Measurements from ENCODE around the gene ITPRID1.
"Not testable (repeated sequence)": the region's sequence is repeated elsewhere in the genome, so short reads cannot be mapped to it uniquely, and the experiment has no call there.

The ITPRID1 gene

GRCh38 chr7:31516680-31517502, 3.0 kb downstream of the ITPRID1 start:
- DNase-seq = no peak

DNA sequence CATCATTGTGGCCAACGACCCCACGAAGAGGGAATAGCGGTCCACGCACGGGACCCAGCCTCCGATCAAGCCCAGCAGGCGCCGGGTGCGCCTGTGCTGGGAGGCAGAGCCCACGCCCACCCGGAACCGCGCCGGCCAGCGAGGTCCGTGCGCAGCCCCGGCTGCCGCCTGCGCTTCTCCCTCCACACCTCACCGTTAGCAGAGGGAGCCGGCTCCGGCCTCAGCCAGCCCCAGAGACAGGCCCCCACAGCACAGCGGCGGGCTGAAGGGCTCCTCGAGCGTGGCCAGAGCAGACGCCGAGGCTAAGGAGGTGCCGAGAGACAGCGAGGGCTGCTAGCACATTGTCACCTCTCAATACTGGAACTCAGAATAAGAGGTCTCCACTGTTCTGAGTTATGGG, 3.6 kb downstream of the ITPRID1 start:
- DNase-seq = no peak

DNA sequence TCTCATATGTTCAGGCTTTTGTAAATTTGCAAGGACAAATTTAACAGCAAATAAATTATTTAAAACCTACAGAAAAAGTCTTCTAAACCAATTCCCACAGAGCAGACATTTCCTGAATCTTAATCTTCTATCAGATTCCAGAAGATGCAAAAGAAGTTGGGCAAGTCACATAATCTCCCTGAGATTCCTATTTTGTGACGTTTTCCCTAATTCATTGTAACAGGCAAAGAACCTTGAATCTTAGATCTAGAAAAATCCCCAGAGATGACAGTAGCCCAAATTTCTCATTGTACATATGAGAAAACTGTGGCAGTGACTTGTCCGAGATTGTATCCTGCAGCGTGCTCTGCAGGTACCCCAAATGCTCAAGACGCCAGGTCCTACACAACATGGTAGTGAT, 4.9 kb downstream of the ITPRID1 start:
- DNase-seq = no peak

DNA sequence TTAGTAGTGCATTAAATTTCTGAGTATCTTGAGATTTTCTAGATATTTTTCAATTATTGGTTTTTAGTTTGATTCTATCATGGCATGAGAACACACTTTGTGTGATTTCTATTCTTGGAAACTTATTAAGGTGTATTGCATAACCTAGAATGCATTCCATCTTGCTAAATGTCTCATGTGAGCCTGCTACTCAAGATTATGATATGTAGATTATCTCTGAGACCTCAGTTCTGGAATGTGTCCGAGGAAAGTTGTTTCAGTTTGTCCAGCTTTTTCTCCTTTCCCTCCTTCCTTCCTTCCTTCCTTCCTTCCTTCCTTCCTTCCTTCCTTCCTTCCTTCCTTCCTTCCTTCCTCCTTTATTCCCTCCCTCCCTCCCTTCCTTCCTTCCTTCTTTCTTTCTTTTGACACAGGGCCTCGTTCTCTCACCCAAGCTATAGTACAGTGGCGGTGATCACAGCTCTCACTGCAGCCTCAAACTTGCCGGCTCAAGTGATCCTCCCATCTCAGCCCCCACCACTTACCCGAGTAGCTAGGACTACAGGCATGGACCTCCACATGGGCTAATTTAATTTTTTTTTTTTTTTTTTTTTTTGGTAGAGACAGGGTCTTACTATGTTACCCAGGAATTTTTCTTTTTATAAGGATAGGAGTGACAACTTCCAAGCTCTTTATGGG, 7.6 kb downstream of the ITPRID1 start:
- no peak for DNase-seq

GRCh38 chr7:31526864-31527263, 13.0 kb downstream of the ITPRID1 start:
- DNase-seq = no peak

- no peak for DNase-seq
Observed at GRCh38 chr7:31529103-31529502, 15.2 kb downstream of the ITPRID1 start.

DNA sequence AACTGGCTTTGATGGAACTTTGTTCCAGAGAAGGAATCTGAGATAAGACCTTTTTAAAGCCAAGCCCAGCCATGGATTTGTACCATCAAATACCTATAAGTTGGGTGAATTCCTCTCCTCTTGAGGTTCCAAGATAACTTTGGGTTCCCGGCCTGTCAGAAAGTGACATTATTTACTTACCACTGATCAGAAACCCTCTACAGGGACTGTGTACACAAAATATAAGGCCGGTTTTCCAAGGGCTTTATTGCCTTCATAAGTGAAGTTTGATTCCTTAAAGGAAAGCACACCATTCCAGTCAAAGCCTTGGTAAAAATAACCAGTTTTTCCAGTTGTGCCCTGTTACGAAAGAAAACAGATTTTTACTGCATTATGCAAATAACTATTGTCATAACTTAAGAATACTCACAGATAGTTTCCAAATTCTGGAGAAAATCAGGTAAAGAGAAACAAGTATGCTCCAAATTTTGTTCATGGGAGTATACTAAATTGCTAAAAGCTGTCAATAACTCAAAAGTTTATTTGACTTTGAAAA, 26.8 kb downstream of the ITPRID1 start:
- not testable (repeated sequence) for DNase-seq

DNA sequence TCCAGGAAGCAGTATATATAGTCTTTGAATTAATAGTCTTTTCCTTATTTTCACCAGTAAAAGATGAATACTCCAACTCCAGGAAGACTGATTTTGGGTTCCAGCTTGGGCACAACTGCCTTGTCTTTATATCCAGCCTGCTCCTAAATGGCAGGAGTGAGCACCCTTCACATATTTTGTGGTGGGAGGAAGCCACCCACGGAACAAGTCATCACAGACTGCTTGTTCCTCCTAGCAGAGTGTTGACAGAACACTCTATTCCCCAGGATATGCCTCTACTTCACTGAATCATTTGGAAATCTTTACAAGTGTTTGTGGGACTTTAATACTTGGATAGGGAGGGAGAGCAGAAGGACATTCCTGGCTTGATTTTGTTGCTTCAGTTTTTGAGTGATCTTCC, 31.7 kb downstream of the ITPRID1 start:
- no peak for DNase-seq

DNA sequence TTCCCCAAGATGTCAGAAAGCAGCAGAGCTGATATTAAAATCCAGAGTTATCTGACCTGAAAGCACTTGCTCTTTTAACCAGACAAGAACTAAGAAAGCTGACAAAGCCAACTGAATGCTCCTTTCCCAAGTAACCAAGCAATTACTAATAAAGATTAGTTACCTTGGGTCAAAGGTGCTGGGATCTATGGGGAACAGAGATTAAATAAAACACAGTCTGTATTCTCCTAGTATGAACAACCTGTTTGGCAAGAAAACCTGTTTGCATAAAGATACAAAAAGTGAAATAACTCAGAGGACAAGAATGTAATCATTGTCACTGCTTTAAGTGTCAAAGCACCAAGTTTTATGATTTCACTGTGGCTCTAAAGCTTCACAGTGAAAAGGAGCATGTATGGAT, 35.7 kb downstream of the ITPRID1 start:
- no peak for DNase-seq

DNA sequence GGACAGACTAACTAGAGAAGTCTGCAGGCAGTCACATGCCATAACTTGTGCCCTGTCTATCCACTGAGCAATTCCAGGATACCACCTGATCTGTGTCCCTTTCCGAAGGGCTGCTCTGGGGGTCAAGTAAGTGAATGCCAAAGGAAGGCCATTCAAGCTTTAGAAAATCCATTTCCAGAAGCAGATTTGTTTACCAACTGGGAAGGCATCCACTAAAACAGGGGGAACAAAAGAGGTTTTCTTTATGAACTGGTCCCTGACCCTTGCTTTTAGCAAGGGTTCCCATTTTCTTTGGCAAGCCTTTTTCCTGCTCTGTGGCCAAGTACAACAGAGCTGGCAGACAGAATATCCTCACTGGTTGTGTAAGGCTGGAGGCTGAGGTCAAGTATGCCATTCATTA, 36.5 kb downstream of the ITPRID1 start:
- DNase-seq = no peak

GRCh38 chr7:31553661-31554081, 39.8 kb downstream of the ITPRID1 start:
- no peak for DNase-seq

DNA sequence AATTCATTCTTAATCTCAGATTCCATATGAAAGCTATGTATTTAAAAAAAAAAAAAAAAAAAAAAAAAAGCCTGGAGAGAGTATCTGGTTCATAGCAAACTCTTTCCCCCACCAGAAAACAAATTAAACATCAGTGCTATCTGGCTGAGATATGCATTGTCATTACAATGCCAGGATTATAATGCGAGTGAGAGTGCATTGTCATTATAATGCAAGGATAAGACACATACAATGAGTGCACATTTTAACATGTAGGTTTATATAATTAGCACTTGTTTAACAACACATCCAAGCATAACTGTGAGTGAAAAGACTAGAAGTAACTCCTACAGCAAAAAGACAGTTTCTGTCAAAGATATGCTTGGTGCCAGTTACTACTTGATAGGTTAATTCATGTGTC, 48.1 kb downstream of the ITPRID1 start:
- no peak for DNase-seq

- no peak for DNase-seq
Observed at GRCh38 chr7:31563522-31563921, 49.6 kb downstream of the ITPRID1 start.

DNA sequence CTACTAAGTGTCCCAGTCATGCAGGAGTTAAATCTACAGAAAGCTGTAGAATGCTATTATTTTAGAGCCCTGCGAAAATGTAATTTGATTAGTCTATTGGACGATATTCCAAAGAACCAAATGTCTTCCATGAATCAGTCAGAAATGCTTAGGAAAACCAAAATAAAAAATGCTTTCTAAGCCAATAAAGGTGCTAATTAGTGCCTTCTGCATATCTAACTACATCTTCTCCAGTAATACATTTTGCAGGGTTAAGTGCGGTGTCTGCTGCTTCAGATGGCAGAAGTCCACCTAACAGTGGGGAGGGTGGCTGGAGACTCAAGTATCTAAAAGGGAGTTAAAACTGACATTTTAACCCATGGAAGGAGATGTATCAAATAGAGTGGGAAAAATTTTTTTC, 50.1 kb downstream of the ITPRID1 start:
- no peak for DNase-seq

DNA sequence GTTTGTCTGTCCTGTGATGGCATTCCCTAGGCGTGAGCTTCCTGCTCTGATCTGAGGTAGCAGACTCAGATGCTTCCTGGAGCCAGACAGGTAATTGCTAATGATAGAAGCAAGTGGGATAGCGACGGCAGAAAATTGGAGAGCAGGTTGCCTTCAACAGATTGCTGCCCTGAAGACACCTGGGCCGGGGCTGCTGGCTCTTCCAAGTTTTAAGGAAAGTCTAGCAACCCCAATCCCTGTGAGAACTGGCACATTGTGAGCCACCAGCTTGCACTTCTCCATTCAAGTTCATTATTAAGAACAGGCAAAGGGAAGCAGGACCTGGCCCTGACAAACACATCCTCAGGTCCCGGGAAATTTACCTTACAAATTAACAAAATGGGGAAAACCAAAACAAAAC, 50.8 kb downstream of the ITPRID1 start:
- no peak for DNase-seq

GRCh38 chr7:31569528-31569927, 55.6 kb downstream of the ITPRID1 start:
- DNase-seq = no peak

DNA sequence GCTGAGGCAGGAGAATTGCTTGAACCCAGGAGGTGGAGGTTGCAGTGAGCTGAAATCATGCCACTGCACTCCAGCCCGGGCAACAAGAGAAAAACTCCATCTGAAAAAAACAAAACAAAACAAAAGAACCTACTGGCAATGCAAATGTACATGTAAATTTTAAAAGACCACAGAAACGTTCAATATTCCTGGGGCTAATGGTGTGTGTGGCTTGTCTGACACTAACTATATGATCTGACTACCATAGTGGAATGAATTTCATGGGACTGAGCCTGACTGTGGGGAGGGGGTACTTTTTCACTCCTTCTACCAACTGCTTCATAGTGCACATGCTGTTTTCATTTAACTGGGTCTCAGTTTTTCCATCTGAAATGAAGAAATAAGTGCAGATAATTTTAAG, 69.6 kb downstream of the ITPRID1 start:
- DNase-seq = no peak

DNA sequence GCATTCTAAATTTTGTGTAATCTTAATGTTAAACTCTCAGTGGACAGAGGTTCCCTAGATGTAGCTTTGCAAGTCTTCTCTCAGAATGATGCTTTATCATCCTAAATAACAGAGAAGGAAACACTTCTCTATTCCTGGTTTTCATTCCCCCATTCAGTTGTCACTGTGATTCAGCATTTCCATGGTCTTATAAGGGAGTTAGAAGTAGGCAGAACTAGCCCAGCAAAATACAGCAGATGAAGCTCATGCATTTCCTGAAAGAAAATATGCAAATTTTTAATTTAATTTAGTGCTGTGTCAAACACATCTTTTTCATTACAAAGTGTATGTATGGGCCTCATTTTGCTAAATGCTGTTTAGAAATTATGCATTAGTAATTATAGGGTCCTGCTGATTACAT, 70.1 kb downstream of the ITPRID1 start:
- no peak for DNase-seq

DNA sequence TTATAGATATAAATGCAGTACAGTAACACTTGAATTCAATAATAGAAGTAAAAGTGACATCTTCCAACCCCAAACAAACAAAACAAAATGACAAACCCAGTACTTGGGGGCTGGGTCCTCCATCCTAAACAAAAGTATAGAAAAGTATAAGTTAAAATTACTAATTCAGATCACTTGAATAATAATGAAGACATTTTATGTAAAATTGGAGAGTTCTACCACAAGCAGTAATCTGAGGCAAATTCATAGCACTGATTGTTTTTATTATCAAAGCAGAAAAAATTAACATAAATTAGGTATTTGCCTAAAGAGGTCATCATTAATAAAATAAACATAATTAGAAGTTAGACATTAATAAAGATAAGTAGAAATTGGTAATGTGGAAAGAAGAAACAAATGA, 81.5 kb downstream of the ITPRID1 start:
- DNase-seq = no peak

GRCh38 chr7:31602041-31602625, 88.2 kb downstream of the ITPRID1 start:
- no peak for DNase-seq

- no peak for DNase-seq
Observed at GRCh38 chr7:31603046-31603445, 89.2 kb downstream of the ITPRID1 start.

DNA sequence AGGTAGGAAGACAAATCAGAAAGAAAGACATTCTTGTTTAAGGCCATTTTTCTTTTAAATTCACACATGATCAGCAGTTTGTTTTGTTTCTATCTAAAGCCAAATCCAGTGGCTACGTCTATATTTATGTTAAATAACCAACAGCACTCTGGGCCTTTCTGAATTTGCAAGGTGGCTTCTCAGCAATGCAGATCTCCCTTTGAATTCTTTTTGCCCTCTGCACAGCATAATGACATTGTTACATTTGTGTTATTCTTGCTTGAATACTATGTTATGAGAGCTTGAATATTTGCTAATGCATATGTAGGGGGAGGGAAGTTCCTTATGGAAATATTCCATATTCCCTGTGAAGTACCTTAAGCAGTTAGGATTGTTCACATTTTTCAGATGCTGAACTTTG, 99.7 kb downstream of the ITPRID1 start:
- DNase-seq = no peak

DNA sequence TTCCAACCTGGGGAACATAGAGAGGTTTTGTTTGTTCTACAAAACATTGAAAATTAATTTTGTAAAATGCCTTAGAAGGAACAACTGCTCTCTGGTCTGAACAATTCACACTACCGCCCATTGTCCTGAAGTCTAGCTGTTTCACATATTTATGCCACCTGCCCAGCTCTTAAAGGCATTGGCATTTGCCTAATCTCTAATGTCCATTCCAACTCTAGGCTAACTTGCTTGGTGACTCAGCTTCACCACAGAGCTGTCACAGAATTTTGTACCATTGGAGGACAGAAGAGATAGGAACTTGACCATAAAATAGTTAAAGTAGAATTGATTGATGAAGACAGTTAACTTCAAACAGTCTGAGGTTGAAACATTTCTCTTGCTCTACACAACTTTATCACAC, 119.6 kb downstream of the ITPRID1 start:
- DNase-seq = no peak
